WI38 (cell line): ENCODE results near the gene RHBDL2.
"Not testable (repeated sequence)": the region's sequence is repeated elsewhere in the genome, so short reads cannot be mapped to it uniquely, and the experiment has no call there.

Source experiments
- H3K4me3 ChIP-seq: 2 replicates; pipeline ENCODE4 v1.5.1; 2011; ENCODE audit warnings: low read depth, mild to moderate bottlenecking, control low read depth, low read length
- TF ChIP-seq, protein P1 (sequence below): IDR thresholded peaks from 2 replicates; pipeline ENCODE4 v1.5.1; 2012; ENCODE audit warnings: low read depth, mild to moderate bottlenecking, control low read depth, low read length

RHBDL2 gene

DNA sequence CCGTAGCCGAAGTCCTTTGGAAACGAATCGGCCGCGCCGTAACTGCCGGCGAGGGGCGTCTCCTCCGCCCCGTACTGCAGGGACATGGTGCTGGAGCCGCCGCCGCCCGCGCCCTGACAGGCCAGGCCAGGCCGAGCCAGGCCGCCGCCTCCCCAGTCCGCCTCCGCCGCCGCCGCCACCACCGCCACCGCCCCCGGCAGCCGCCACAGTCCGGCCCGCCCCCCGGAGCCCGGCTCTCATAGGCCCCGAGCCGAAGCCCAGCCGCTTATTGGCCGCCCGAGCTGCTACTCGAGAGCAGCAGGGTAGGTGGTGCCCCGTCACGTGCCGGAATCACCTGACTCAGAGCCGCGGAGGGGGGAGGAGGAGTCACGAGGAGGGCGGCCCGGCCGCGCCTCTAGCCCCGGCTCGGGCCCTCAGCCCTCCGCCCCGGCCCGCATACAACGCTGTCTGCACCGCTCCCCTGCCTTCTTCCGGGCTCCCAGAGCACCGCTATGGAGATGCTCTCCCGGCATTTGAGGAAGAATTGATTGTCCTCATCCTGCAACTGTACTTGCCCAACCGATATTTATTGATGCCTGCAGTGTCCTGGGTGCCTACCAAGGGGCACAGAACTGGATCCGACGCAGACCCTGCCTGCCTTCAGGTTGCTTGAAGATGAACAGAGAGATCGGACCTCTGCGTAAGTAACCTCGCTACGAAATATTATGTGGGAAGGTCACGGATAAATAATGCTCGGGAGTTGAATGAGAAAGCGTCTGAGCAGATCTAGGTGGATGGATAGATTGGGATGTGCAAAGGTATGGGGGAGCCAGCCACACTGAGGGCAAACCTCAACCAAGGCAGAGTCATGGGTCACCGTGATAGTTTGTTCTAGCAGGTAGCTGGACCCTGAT is 81.8 kb downstream of the RHBDL2 start, which contains the start of gene RRAGC:
RRAGC (minus strand) TSS at position 212 of the 893 bp plus-strand sequence; CDS start at position 86, 126 bp downstream.
- TF ChIP-seq, protein P1, sequence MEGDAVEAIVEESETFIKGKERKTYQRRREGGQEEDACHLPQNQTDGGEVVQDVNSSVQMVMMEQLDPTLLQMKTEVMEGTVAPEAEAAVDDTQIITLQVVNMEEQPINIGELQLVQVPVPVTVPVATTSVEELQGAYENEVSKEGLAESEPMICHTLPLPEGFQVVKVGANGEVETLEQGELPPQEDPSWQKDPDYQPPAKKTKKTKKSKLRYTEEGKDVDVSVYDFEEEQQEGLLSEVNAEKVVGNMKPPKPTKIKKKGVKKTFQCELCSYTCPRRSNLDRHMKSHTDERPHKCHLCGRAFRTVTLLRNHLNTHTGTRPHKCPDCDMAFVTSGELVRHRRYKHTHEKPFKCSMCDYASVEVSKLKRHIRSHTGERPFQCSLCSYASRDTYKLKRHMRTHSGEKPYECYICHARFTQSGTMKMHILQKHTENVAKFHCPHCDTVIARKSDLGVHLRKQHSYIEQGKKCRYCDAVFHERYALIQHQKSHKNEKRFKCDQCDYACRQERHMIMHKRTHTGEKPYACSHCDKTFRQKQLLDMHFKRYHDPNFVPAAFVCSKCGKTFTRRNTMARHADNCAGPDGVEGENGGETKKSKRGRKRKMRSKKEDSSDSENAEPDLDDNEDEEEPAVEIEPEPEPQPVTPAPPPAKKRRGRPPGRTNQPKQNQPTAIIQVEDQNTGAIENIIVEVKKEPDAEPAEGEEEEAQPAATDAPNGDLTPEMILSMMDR: no peak
- peak within 1 kb of the TSS; percentile 95 for H3K4me3 ChIP-seq

DNA sequence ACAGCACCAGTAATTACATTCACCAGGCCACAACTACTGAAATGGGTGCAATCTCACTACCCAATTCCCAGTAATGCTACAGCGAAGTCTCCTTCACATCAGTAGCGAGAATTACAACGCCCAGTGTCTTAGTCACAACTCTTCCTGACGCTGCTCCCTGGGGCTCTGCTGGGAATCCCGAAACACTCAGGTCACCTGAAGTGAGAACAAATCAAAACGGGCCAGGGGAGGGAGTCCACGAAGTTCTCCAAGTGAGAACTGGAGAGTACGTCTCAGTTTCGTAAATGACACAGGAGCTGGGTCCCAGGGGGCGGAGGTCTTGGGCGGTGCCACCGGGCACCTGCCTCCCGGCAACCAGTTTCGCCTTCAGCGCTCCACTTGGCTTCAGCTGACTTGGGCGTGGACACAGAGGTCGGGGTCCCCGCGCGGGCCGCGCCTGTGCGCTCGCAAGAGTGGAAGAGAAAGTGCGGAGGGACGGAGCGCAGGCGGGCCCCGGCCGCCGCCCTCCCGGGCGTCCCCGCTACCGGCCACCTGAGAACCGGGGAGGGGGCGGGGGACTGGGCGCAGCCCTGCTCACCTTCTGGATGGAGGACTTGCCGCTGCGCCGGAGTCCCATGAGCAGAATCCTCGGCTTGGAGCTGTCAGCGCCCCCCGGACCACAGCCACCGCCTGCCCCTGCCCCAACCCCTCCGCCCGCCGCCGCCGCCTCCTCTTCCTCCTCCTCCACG is 82.6 kb downstream of the RHBDL2 start:
- H3K4me3 ChIP-seq: peak overlapping the region; percentile 95
- TF ChIP-seq, protein P1: no peak

DNA sequence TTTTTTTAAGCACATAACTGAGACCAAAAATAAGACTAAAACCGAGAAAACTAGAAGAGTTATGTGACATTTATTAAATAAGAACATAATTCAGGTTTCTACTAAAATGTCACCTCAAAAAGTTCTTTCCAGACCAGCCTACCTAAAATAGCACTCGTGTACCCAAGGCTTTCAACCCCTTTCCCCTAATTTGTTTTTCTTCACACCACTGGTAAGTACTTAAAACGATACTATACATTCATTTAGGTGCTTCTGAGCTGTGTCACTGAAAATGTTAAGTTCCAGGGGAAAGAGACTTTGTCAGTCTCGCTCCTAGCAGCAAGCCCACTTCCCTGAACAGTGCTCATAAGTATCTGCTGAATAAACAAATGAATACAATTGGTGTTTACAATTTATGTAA is 88.8 kb downstream of the RHBDL2 start:
- TF ChIP-seq, protein P1: no peak
- no peak overlapping the region for H3K4me3 ChIP-seq

DNA sequence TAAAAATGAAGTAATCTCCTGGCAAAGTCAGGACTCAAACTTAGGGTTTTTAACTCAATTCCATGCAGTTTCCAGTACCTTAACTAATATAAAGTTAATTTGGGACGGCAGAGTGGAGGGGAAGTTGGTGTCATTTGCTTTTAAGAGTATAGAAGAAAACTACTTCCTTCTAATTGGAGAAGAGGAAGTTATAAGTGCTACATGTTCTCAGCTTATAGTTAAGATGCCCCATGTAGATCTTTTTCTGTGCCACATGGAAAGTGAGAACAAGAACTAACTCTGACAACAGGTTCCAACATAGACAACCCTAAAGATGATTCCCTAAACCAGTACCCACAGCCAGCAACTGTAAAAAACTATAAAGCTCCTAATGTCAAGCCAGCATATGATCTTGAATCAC is 93.6 kb downstream of the RHBDL2 start:
- TF ChIP-seq, protein P1: no peak

DNA sequence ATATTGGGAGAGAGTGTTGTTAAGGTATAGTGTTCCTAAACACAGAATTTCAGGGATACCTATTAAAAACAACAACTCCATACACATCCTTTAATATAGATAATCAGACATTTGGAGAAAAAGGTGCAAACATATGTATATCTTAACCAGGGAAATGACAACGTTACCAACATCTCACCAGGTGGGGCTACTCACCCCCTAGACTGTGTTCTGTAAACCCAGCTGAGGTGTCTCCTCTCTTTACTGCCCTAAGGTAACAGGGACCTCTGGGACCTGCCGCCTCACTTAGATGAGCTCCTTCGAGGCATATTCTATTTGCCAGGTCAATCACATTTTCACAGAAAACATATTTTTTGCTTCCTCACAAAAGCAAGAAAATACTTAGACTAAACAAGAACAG is 95.4 kb downstream of the RHBDL2 start:
- H3K4me3 ChIP-seq: no peak overlapping the region
- TF ChIP-seq, protein P1: no peak

More for the DNA sequence above, 93.6 kb downstream of the RHBDL2 start:
- H3K4me3 ChIP-seq: no peak overlapping the region

DNA sequence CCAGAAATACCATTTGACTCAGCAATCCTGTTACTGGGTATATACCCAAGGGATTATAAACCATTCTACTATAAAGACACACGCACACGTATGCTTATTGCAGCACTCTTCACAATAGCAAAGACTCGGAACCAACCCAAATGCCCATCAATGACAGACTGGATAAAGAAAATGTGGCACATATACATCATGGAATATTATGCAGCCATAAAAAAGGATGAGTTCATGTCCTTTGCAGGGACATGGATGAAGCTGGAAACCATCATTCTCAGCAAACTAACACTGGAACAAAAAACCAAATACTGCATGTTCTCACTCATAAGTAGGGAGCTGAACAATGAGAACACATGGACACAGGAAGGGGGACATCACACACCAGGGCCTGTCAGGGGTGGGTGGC is 96.5 kb downstream of the RHBDL2 start:
- H3K4me3 ChIP-seq: not testable (repeated sequence)

DNA sequence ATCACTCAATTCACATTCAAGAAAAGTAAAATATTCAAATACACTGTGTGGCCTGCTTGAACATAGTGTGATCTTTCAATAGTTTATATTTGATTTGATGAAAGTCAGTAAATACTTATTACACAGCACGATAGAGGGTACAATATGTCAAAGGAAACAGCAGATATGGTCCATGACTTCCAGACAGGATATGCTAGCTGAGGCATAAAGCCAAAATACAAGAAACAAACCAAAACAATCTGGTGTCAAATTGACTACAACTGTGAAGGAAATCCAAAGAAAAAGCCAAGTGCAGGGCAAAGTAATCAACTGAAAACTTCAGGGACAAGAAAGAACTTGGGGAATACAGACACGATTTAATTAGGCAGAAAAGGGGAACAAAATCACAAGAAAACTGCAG is 101.3 kb downstream of the RHBDL2 start:
- TF ChIP-seq, protein P1: no peak
- no peak overlapping the region for H3K4me3 ChIP-seq
